Choroid plexus epithelial cell (primary cell): ENCODE measurements around the gene LRRC41.

Experiments used
- DNase-seq: peaks from one replicate; pipeline ENCODE4 v3.0.0-alpha.2; 2010; ENCODE audit warnings: low read depth
- H3K4me3 ChIP-seq: 2 replicates; pipeline ENCODE4 v1.5.1; 2011; ENCODE audit warnings: low read depth, mild to moderate bottlenecking, control low read depth, low read length, moderate library complexity
- TF ChIP-seq, protein P1 (sequence below): conservative IDR thresholded peaks from 2 replicates; pipeline ENCODE4 v1.5.1; 2011; ENCODE audit warnings: low read depth, mild to moderate bottlenecking, control low read depth, inconsistent platforms, low read length, moderate library complexity

Gene LRRC41

GRCh38 chr1:46288485-46289133, 14.8 kb downstream of the LRRC41 start:
- DNase-seq, result peak; percentile 69
- H3K4me3 ChIP-seq, result no peak overlapping the region
- TF ChIP-seq, protein P1, sequence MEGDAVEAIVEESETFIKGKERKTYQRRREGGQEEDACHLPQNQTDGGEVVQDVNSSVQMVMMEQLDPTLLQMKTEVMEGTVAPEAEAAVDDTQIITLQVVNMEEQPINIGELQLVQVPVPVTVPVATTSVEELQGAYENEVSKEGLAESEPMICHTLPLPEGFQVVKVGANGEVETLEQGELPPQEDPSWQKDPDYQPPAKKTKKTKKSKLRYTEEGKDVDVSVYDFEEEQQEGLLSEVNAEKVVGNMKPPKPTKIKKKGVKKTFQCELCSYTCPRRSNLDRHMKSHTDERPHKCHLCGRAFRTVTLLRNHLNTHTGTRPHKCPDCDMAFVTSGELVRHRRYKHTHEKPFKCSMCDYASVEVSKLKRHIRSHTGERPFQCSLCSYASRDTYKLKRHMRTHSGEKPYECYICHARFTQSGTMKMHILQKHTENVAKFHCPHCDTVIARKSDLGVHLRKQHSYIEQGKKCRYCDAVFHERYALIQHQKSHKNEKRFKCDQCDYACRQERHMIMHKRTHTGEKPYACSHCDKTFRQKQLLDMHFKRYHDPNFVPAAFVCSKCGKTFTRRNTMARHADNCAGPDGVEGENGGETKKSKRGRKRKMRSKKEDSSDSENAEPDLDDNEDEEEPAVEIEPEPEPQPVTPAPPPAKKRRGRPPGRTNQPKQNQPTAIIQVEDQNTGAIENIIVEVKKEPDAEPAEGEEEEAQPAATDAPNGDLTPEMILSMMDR, result no peak

GRCh38 chr1:46285730-46286477, 17.5 kb downstream of the LRRC41 start:
- no peak for DNase-seq
- H3K4me3 ChIP-seq, result no peak overlapping the region
- TF ChIP-seq, protein P1, result no peak

GRCh38 chr1:46284597-46285564, 18.5 kb downstream of the LRRC41 start:
- DNase-seq, result peak; percentile 28
- H3K4me3 ChIP-seq, result no peak overlapping the region
- TF ChIP-seq, protein P1, result no peak

DNA sequence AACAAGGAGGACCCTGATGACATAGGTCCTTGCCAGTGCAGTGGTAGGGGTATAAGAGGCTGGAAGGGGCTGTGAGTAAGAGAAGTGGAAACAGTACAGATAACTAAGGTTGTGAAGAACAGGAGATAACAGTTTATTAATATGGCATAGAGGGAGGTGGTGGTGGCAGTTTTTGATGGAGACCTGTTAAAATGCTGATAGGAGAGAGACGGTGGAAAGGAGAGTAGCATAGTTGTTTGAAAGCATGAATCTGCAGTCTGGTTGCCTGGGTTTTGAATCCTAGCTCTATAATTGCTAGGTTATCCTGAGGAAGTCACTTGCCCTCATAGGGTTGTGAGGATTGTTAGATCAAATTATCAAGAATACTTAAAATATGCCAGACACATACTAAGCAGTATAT, 19.4 kb downstream of the LRRC41 start:
- no peak overlapping the region for H3K4me3 ChIP-seq
- no peak for DNase-seq
- TF ChIP-seq, protein P1, result no peak

- no peak for DNase-seq
- TF ChIP-seq, protein P1, result no peak
- no peak overlapping the region for H3K4me3 ChIP-seq
These were observed 22.4 kb downstream of the LRRC41 start for GRCh38 chr1:46281021-46281420.

GRCh38 chr1:46280092-46280491, 23.3 kb downstream of the LRRC41 start:
- no peak overlapping the region for H3K4me3 ChIP-seq
- TF ChIP-seq, protein P1, result no peak
- no peak for DNase-seq
